DOHH2 (cell line): Measurements from ENCODE around the gene CLDN10.
"Not testable (repeated sequence)": the region's sequence is repeated elsewhere in the genome, so short reads cannot be mapped to it uniquely, and the experiment has no call there.

Experiments
- CTCF ChIP-seq: fragments of 200-600 bp; sonication (generic); IDR thresholded peaks from one replicate; pipeline ENCODE4 v1.5.1; 2014; ENCODE audit warnings: antibody characterized with exemption, mild to moderate bottlenecking, low read depth, low read length; ENCODE audit not compliant: poor library complexity, severe bottlenecking
- EZH2phosphoT487 ChIP-seq: fragments of 200-600 bp; sonication (generic); IDR thresholded peaks from 2 replicates; pipeline ENCODE4 v1.6.1; 2017; ENCODE audit warnings: borderline replicate concordance, mild to moderate bottlenecking, antibody characterized with exemption, low read length, moderate library complexity, mixed read lengths

DNA sequence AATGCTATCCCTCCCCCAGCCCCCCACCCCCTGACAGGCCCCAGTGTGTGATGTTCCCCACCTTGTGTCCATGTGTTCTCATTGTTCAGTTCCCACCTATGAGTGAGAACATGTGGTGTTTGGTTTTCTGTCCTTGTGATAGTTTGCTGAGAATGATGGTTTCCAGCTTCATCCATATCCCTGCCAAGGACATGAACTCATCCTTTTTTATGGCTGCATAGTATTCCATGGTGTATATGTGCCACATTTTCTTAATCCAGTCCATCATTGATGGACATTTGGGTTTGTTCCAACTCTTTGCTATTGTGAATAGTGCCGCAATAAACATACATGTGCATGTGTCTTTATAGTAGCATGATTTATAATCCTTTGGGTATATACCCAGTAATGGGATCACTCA is 13.2 kb downstream of the CLDN10 start:
- TF ChIP-seq CTCF, EZH2phosphoT487: not testable (repeated sequence)
